Measurements from ENCODE around the gene SLC66A1.

The SLC66A1 gene

GRCh38 chr1:19359357-19359756, 47.2 kb downstream of the SLC66A1 start:
- Histone ChIP-seq H3K27me3 (ENCODE audit: insufficient read depth, poor library complexity, severe bottlenecking) (no peaks in the 10 kb centered on the region), H3K4me3 (replicated peaks; ENCODE audit: insufficient read depth, low read length) (no peak overlapping the region), H3K27ac (replicated peaks) (no peak overlapping the region)
- TF ChIP-seq REST (IDR thresholded peaks at IDR 0.05; ENCODE audit: insufficient replicate concordance, low read depth), result no peak
- TF ChIP-seq GABPA (IDR thresholded peaks at IDR 0.05; ENCODE audit: low read depth), result no peak
- no peak for TF ChIP-seq POLR2AphosphoS5 (IDR thresholded peaks at IDR 0.05; ENCODE audit: low read depth)
- TF ChIP-seq SPI1 (IDR thresholded peaks at IDR 0.05; ENCODE audit: borderline replicate concordance, low read depth), result no peak
- TF ChIP-seq, protein P1, sequence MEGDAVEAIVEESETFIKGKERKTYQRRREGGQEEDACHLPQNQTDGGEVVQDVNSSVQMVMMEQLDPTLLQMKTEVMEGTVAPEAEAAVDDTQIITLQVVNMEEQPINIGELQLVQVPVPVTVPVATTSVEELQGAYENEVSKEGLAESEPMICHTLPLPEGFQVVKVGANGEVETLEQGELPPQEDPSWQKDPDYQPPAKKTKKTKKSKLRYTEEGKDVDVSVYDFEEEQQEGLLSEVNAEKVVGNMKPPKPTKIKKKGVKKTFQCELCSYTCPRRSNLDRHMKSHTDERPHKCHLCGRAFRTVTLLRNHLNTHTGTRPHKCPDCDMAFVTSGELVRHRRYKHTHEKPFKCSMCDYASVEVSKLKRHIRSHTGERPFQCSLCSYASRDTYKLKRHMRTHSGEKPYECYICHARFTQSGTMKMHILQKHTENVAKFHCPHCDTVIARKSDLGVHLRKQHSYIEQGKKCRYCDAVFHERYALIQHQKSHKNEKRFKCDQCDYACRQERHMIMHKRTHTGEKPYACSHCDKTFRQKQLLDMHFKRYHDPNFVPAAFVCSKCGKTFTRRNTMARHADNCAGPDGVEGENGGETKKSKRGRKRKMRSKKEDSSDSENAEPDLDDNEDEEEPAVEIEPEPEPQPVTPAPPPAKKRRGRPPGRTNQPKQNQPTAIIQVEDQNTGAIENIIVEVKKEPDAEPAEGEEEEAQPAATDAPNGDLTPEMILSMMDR (IDR thresholded peaks at IDR 0.05; ENCODE audit: insufficient read depth, low read length), result no peak
- DNase-seq (ENCODE audit: low read depth in 1 of 2, low spot score in 1 of 2), result no peak

DNA sequence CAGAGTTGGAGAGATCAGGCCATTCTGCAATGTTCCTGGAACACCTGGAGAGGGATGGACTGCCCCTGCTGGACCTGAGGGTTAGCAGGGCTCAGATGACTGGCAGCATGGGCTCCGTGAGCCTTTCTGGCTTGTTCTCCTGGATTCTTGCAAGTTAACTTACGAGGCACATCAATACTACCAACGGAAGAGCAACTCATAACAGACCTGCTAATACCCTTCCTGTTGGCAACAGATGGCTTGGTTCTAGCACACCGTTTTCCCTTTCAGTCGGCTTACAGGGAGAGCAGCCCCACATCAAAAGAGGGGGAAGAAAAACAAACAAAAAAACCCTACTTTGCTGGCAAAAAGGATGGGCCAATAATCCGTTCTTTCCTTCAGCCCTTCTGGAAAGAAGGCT, 47.9 kb downstream of the SLC66A1 start:
- no peak for DNase-seq (ENCODE audit: low read depth in 1 of 2, low spot score in 1 of 2)
- Histone ChIP-seq H3K27me3 (ENCODE audit: insufficient read depth, poor library complexity, severe bottlenecking) (no peaks in the 10 kb centered on the region), H3K4me3 (replicated peaks; ENCODE audit: insufficient read depth, low read length) (no peak overlapping the region), H3K27ac (replicated peaks) (no peak overlapping the region)
- TF ChIP-seq GABPA (IDR thresholded peaks at IDR 0.05; ENCODE audit: low read depth) (no peak), REST (IDR thresholded peaks at IDR 0.05; ENCODE audit: insufficient replicate concordance, low read depth) (no peak), SPI1 (IDR thresholded peaks at IDR 0.05; ENCODE audit: borderline replicate concordance, low read depth) (no peak), POLR2AphosphoS5 (IDR thresholded peaks at IDR 0.05; ENCODE audit: low read depth) (no peak)
- TF ChIP-seq, protein P1 (IDR thresholded peaks at IDR 0.05; ENCODE audit: insufficient read depth, low read length), result no peak

DNA sequence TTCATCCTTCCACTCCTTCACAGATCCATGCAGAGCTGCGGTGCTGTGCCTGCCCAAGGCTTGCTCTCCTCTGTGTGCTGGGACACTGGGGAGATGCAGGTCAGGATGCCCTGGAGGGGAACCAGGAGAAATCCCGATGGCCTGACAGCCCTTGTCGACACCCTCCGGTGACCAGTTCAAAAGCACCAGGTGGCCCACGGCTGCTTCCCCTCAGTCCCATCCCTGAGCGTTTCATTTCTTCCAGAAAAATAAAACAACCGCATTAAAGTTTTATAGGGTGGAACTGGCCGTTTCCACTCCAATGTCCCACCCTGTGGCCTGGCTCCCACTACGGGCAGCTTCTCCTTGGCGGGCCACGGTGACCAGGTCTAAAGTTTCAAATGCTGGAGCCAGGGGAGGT, 48.3 kb downstream of the SLC66A1 start:
- Histone ChIP-seq H3K4me3 (replicated peaks; ENCODE audit: insufficient read depth, low read length) (no peak overlapping the region), H3K27ac (replicated peaks) (no peak overlapping the region), H3K27me3 (ENCODE audit: insufficient read depth, poor library complexity, severe bottlenecking) (no peaks in the 10 kb centered on the region)
- DNase-seq (ENCODE audit: low read depth in 1 of 2, low spot score in 1 of 2), result no peak
- TF ChIP-seq, protein P1 (IDR thresholded peaks at IDR 0.05; ENCODE audit: insufficient read depth, low read length), result no peak
- TF ChIP-seq REST (IDR thresholded peaks at IDR 0.05; ENCODE audit: insufficient replicate concordance, low read depth) (no peak), POLR2AphosphoS5 (IDR thresholded peaks at IDR 0.05; ENCODE audit: low read depth) (no peak), SPI1 (IDR thresholded peaks at IDR 0.05; ENCODE audit: borderline replicate concordance, low read depth) (no peak), GABPA (IDR thresholded peaks at IDR 0.05; ENCODE audit: low read depth) (no peak)

Measured in HL-60 (cell line).